HG02943 (cell line): ENCODE results near the gene FGD6.
"Not testable (repeated sequence)": the region's sequence is repeated elsewhere in the genome, so short reads cannot be mapped to it uniquely, and the experiment has no call there.

Experiments used
- ATAC-seq: cut with Tn5 transposase; IDR thresholded peaks from one replicate; pipeline ENCODE4 v1.9.1; 2021; ENCODE audit warnings: mild to moderate bottlenecking, low read depth, moderate library complexity; ENCODE audit not compliant: unreplicated experiment

Gene FGD6

GRCh38 chr12:95134085-95134484 is 83.2 kb downstream of the FGD6 start:
- no peak for ATAC-seq

- no peak for ATAC-seq
Observed at GRCh38 chr12:95131589-95132340, 85.5 kb downstream of the FGD6 start.

- no peak for ATAC-seq
Observed at GRCh38 chr12:95130096-95130495, 87.2 kb downstream of the FGD6 start.

GRCh38 chr12:95129115-95129514 is 88.2 kb downstream of the FGD6 start:
- ATAC-seq: no peak

- no peak for ATAC-seq
Observed at GRCh38 chr12:95126736-95127135, 90.5 kb downstream of the FGD6 start.

- no peak for ATAC-seq
Observed at GRCh38 chr12:95126076-95126475, 91.2 kb downstream of the FGD6 start.

- no peak for ATAC-seq
Observed at GRCh38 chr12:95124106-95124505, 93.2 kb downstream of the FGD6 start.

- no peak for ATAC-seq
Observed at GRCh38 chr12:95118788-95119179, 98.5 kb downstream of the FGD6 start.

GRCh38 chr12:95118138-95118787 is 99.0 kb downstream of the FGD6 start:
- ATAC-seq: no peak

- ATAC-seq: peak; percentile 66
Observed at GRCh38 chr12:95117178-95117599, 100.1 kb downstream of the FGD6 start.

- peak; percentile 11 for ATAC-seq
Observed at GRCh38 chr12:95116773-95117172, 100.5 kb downstream of the FGD6 start.

GRCh38 chr12:95116341-95116740 is 100.9 kb downstream of the FGD6 start:
- ATAC-seq: no peak

GRCh38 chr12:95115641-95116040 is 101.6 kb downstream of the FGD6 start:
- ATAC-seq: no peak

GRCh38 chr12:95114766-95115405 is 102.4 kb downstream of the FGD6 start:
- no peak for ATAC-seq

- ATAC-seq: no peak
Observed at GRCh38 chr12:95107362-95107761, 109.9 kb downstream of the FGD6 start.

GRCh38 chr12:95105540-95105939 is 111.7 kb downstream of the FGD6 start:
- ATAC-seq: no peak

- ATAC-seq: no peak
Observed at GRCh38 chr12:95104919-95105452, 112.3 kb downstream of the FGD6 start.

- peak; percentile 97 for ATAC-seq
Observed at GRCh38 chr12:95102916-95103671, 114.2 kb downstream of the FGD6 start.

- not testable (repeated sequence) for ATAC-seq
Observed at GRCh38 chr12:95101957-95102356, 115.3 kb downstream of the FGD6 start.
